ENCODE measurements around the gene BCR. TPM values are rescaled to one million over a fixed set of nuclear protein-coding genes. Genes with fewer than 3 reads are reported as not detected.

BCR gene
- polyA plus RNA-seq, 1 donor from 2014 or later = 57.5 TPM

GRCh38 chr22:23229646-23230045 is 49.3 kb downstream of the BCR start:
- Histone ChIP-seq H3K4me3 (ENCODE audit: low read length) (no peak overlapping the region), H3K9me2 (ENCODE audit: insufficient read depth, low read length) (no peaks in the 10 kb centered on the region), H3K36me3 (ENCODE audit: insufficient read depth, low read length) (no peaks in the 10 kb centered on the region), H4K20me1 (ENCODE audit: insufficient read depth) (no peaks in the 10 kb centered on the region), H3K79me2 (replicated peaks; ENCODE audit: insufficient read depth, low read length) (peaks cover 73% of the 10 kb centered on the region), H3K27me3 (ENCODE audit: insufficient read depth, low read depth, low read length) (no peaks in the 10 kb centered on the region), H3K4me2 (ENCODE audit: low read length) (no peak overlapping the region), H3K9me3 (ENCODE audit: low read length) (no peaks in the 10 kb centered on the region), H3K9ac (ENCODE audit: low read length) (no peak overlapping the region), H3F3A (ENCODE audit: insufficient read depth, low read length, poor library complexity, severe bottlenecking) (no peaks in the 10 kb centered on the region), H3K27ac (ENCODE audit: low read length) (no peak overlapping the region), H2AFZ (ENCODE audit: low read depth, low read length) (no peak overlapping the region)
- TF ChIP-seq MXI1 (conservative IDR thresholded peaks at IDR 0.05; ENCODE audit: poor library complexity, severe bottlenecking) (no peak), POLR2AphosphoS5 (IDR thresholded peaks at IDR 0.05) (no peak)

GRCh38 chr22:23230348-23231068 is 50.2 kb downstream of the BCR start:
- H3K9me3 ChIP-seq (ENCODE audit: low read length) = no peaks in the 10 kb centered on the region
- H3K36me3 ChIP-seq (ENCODE audit: insufficient read depth, low read length) = no peaks in the 10 kb centered on the region
- no peaks in the 10 kb centered on the region for H4K20me1 ChIP-seq (ENCODE audit: insufficient read depth)
- H3K27me3 ChIP-seq (ENCODE audit: insufficient read depth, low read depth, low read length) = no peaks in the 10 kb centered on the region
- H3K4me2 ChIP-seq (ENCODE audit: low read length) = no peak overlapping the region
- H2AFZ ChIP-seq (ENCODE audit: low read depth, low read length) = no peak overlapping the region
- TF ChIP-seq EP300 (conservative IDR thresholded peaks at IDR 0.05; ENCODE audit: poor library complexity, severe bottlenecking) = no peak
- no peak for TF ChIP-seq SMC3 (conservative IDR thresholded peaks at IDR 0.05; ENCODE audit: poor library complexity)
- no peak for TF ChIP-seq POLR2AphosphoS5 (IDR thresholded peaks at IDR 0.05)
- H3K9me2 ChIP-seq (ENCODE audit: insufficient read depth, low read length) = no peaks in the 10 kb centered on the region
- no peak overlapping the region for H3K4me3 ChIP-seq (ENCODE audit: low read length)
- H3F3A ChIP-seq (ENCODE audit: insufficient read depth, low read length, poor library complexity, severe bottlenecking) = no peaks in the 10 kb centered on the region
- H3K27ac ChIP-seq (ENCODE audit: low read length) = no peak overlapping the region
- peaks cover 77% of the 10 kb centered on the region for H3K79me2 ChIP-seq (replicated peaks; ENCODE audit: insufficient read depth, low read length)
- no peak overlapping the region for H3K9ac ChIP-seq (ENCODE audit: low read length)

- Histone ChIP-seq H3K27ac (ENCODE audit: low read length) (no peak overlapping the region), H4K20me1 (ENCODE audit: insufficient read depth) (no peaks in the 10 kb centered on the region), H3K4me2 (ENCODE audit: low read length) (no peak overlapping the region), H3K79me2 (replicated peaks; ENCODE audit: insufficient read depth, low read length) (peaks cover 82% of the 10 kb centered on the region), H3K9me2 (ENCODE audit: insufficient read depth, low read length) (no peaks in the 10 kb centered on the region), H3K9ac (ENCODE audit: low read length) (no peak overlapping the region), H3F3A (ENCODE audit: insufficient read depth, low read length, poor library complexity, severe bottlenecking) (no peaks in the 10 kb centered on the region), H2AFZ (ENCODE audit: low read depth, low read length) (no peak overlapping the region), H3K4me3 (ENCODE audit: low read length) (no peak overlapping the region), H3K36me3 (ENCODE audit: insufficient read depth, low read length) (no peaks in the 10 kb centered on the region), H3K27me3 (ENCODE audit: insufficient read depth, low read depth, low read length) (no peaks in the 10 kb centered on the region), H3K9me3 (ENCODE audit: low read length) (no peaks in the 10 kb centered on the region)
- no peak for TF ChIP-seq EP300 (conservative IDR thresholded peaks at IDR 0.05; ENCODE audit: poor library complexity, severe bottlenecking)
- no peak for TF ChIP-seq MXI1 (conservative IDR thresholded peaks at IDR 0.05; ENCODE audit: poor library complexity, severe bottlenecking)
- TF ChIP-seq RAD21 (conservative IDR thresholded peaks at IDR 0.05) = no peak
- TF ChIP-seq TAF1 (IDR thresholded peaks at IDR 0.05; ENCODE audit: low read depth) = no peak
- no peak for TF ChIP-seq EZH2 (IDR thresholded peaks at IDR 0.05; ENCODE audit: borderline replicate concordance, insufficient read depth, low read length, poor library complexity, severe bottlenecking)
- no peak for TF ChIP-seq CTCF (IDR thresholded peaks at IDR 0.05; ENCODE audit: poor library complexity, severe bottlenecking)
- TF ChIP-seq POLR2AphosphoS5 (IDR thresholded peaks at IDR 0.05) = no peak
- TF ChIP-seq SMC3 (conservative IDR thresholded peaks at IDR 0.05; ENCODE audit: poor library complexity) = no peak
- TF ChIP-seq REST (IDR thresholded peaks at IDR 0.05; ENCODE audit: borderline replicate concordance) = no peak
Observed at GRCh38 chr22:23231471-23232093, 51.3 kb downstream of the BCR start.
